Endothelial cell of umbilical vein (primary cell): ENCODE results near the gene ETS1. TPM values are rescaled to one million over a fixed set of nuclear protein-coding genes. Genes with fewer than 3 reads are reported as not detected.

Source experiments
- BruUV-seq: library from RNA; stranded (reverse); fragments of 400-500 nt; replicated peaks from 2 replicates; lab custom pipeline; 2021; lab: Mats Ljungman, UMichigan
- CTCF ChIA-PET: fragments of 300-600, 350-600 bp; sonication (Branson Sonifier 250); formaldehyde crosslinking; loops from one replicate; lab custom pipeline; 2021; ENCODE audit warnings: antibody characterized with exemption, inconsistent platforms; lab: Charles Lee
- POLR2A ChIA-PET: fragments of 300-600, 350-600 bp; sonication (Branson Sonifier 250); formaldehyde crosslinking; loops from one replicate; lab custom pipeline; 2021; ENCODE audit warnings: antibody characterized with exemption, inconsistent platforms; lab: Charles Lee
- DNase-seq: peaks from one replicate; pipeline ENCODE4 v3.0.0-alpha.2; 2011; ENCODE audit warnings: low read depth, low spot score
- FAIRE-seq: peaks from 2 replicates; lab custom pipeline; 2011; peaks lifted over from hg19 to GRCh38; lab: Jason Lieb, UNC
- H2AFZ ChIP-seq: 2 replicates; pipeline ENCODE4 v1.6.0; 2012; ENCODE audit warnings: low read depth, low read length, control low read depth, inconsistent platforms
- H3K27ac ChIP-seq: 2 replicates; pipeline ENCODE4 v1.5.1; 2011; ENCODE audit warnings: low read depth, mild to moderate bottlenecking, control low read depth, low read length, moderate library complexity; ENCODE audit not compliant: insufficient read depth
- H3K27me3 ChIP-seq, 2 experiments: 2 replicates each; pipeline versions ENCODE4 v1.6.0 to v1.6.1; 2011; ENCODE audit warnings: low read length in 2 of 2, mixed read lengths in 1 of 2; ENCODE audit not compliant: control insufficient read depth in 2 of 2, insufficient read depth in 2 of 2
- H3K36me3 ChIP-seq, 2 experiments: 2 replicates in 1 of 2; 3 replicates in 1 of 2; pipeline ENCODE4 v1.5.1; 2011; ENCODE audit warnings: low read length in 2 of 2, mild to moderate bottlenecking in 1 of 2, moderate library complexity in 1 of 2; ENCODE audit not compliant: control insufficient read depth in 2 of 2, insufficient read depth in 2 of 2; ENCODE audit errors: extremely low read depth in 1 of 2
- H3K4me1 ChIP-seq: 3 replicates; pipeline ENCODE4 v1.5.1; 2011; ENCODE audit warnings: mild to moderate bottlenecking, low read length; ENCODE audit not compliant: control insufficient read depth, insufficient read depth; ENCODE audit errors: extremely low read depth
- H3K4me2 ChIP-seq: 2 replicates; pipeline ENCODE4 v1.6.1; 2011; ENCODE audit warnings: low read length, control low read depth, mixed read lengths; ENCODE audit not compliant: insufficient read depth
- H3K4me3 ChIP-seq, 3 experiments: fragments of 200-600 bp in 1 of 3; sonication (generic), shearing (Covaris generic) in 1 of 3; replicated peaks in 1 of 3; 2 replicates each; pipeline ENCODE4 v1.5.1; 2011 to 2016; ENCODE audit warnings: control low read depth in 3 of 3, low read length in 3 of 3, mild to moderate bottlenecking in 2 of 3, inconsistent platforms in 1 of 3, low read depth in 1 of 3, moderate library complexity in 1 of 3; ENCODE audit not compliant: insufficient read depth in 1 of 3
- H3K79me2 ChIP-seq: 2 replicates; pipeline ENCODE4 v1.6.0; 2012; ENCODE audit warnings: low read length, inconsistent platforms; ENCODE audit not compliant: control insufficient read depth, insufficient read depth
- H3K9ac ChIP-seq: replicated peaks from 2 replicates; pipeline ENCODE3; 2011; ENCODE audit warnings: low read length, control low read depth; ENCODE audit not compliant: insufficient read depth; ENCODE audit errors: extremely low read depth
- H3K9me1 ChIP-seq: replicated peaks from 3 replicates; pipeline ENCODE4 v1.6.0; 2011; ENCODE audit warnings: mild to moderate bottlenecking, low read length; ENCODE audit not compliant: control insufficient read depth, insufficient read depth; ENCODE audit errors: extremely low read depth
- H3K9me3 ChIP-seq: replicated peaks from 2 replicates; pipeline ENCODE4 v1.5.1; 2012; ENCODE audit warnings: low read length, inconsistent platforms; ENCODE audit not compliant: control insufficient read depth, insufficient read depth
- H4K20me1 ChIP-seq: replicated peaks from 2 replicates; pipeline ENCODE3; 2011; ENCODE audit warnings: mild to moderate bottlenecking, low read length; ENCODE audit not compliant: control insufficient read depth, insufficient read depth; ENCODE audit errors: extremely low read depth
- CTCF ChIP-seq, 2 donors: IDR thresholded peaks; 1 replicate in 1 of 2; 2 replicates in 1 of 2; pipeline ENCODE4 v1.5.1; 2011; ENCODE audit warnings: low read length in 2 of 2, mild to moderate bottlenecking in 2 of 2, moderate library complexity in 2 of 2, control low read depth in 1 of 2, inconsistent platforms in 1 of 2, low read depth in 1 of 2; ENCODE audit not compliant: insufficient read depth in 1 of 2; ENCODE audit errors: extremely low read depth in 1 of 2
- EZH2 ChIP-seq: IDR thresholded peaks from 2 replicates; pipeline ENCODE4 v1.6.1; 2012; ENCODE audit warnings: borderline replicate concordance, low read depth, mild to moderate bottlenecking, moderate library complexity, low read length, inconsistent platforms; ENCODE audit not compliant: severe bottlenecking
- FOS ChIP-seq: IDR thresholded peaks from 2 replicates; pipeline ENCODE4 v1.6.1; 2011; ENCODE audit warnings: mild to moderate bottlenecking, low read length, moderate library complexity, borderline replicate concordance; ENCODE audit not compliant: insufficient read depth
- GATA2 ChIP-seq: IDR thresholded peaks from 2 replicates; pipeline ENCODE4 v1.7.0; 2011; ENCODE audit warnings: low read depth, mild to moderate bottlenecking, moderate library complexity, mixed read lengths, low read length; ENCODE audit not compliant: insufficient read length, insufficient read depth
- JUN ChIP-seq: IDR thresholded peaks from 2 replicates; pipeline ENCODE4 v1.6.1; 2011; ENCODE audit warnings: borderline replicate concordance, low read depth; ENCODE audit not compliant: insufficient read length, insufficient read depth
- MYC ChIP-seq: IDR thresholded peaks from one replicate; pipeline ENCODE4 v1.6.1; 2011; ENCODE audit warnings: mild to moderate bottlenecking, low read depth, low read length
- POLR2A ChIP-seq: IDR thresholded peaks from 2 replicates; pipeline ENCODE4 v1.6.1; 2012; ENCODE audit warnings: low read depth, mild to moderate bottlenecking, control low read depth, low read length
- POLR2AphosphoS5 ChIP-seq: IDR thresholded peaks from 2 replicates; pipeline ENCODE4 v1.6.1; 2012; ENCODE audit warnings: low read depth, mild to moderate bottlenecking, control low read depth, low read length, moderate library complexity; ENCODE audit not compliant: insufficient read depth
- dilution Hi-C: fragments of 300-500 bp; cut with MboI; formaldehyde crosslinking; loops from one replicate; pipeline ENCODE4 v1.15.0; 2019; ENCODE audit warnings: low sequenced_read_pairs; ENCODE audit not compliant: extremely low pct_ligation_motif_present
- intact Hi-C: fragments of 100-400 bp; cut with micrococcal nuclease; formaldehyde crosslinking; loops from one replicate; pipeline ENCODE4 v1.10.0; 2022
- polyA plus RNA-seq, 4 experiments: library from polyadenylated mRNA; depleted of rRNA in 3 of 4; stranded (reverse) in 3 of 4; unstranded in 1 of 4; fragments of >200 nt; gene quantifications; 2 replicates each; pipeline versions ENCODE4 v1.2.1 to v1.2.3, GENCODE V29; 2011 to 2012; ENCODE audit warnings: missing spikeins in 1 of 4
- total RNA-seq: library from RNA; stranded (reverse); gene quantifications from 2 replicates; pipeline ENCODE4 v1.2.3, GENCODE V29; 2021
- TF ChIP-seq, protein P1 (sequence below): IDR thresholded peaks from 2 replicates; pipeline ENCODE4 v1.6.1; 2011; ENCODE audit not compliant: insufficient read depth, insufficient read length

Gene ETS1
- total and polyA plus RNA-seq, 2 donors (not counting 3 experiments of a cell fraction or from before 2014, with no cell fraction given), result 34.2 to 115 TPM

- no peaks in the 10 kb centered on the region for H3K4me1 ChIP-seq
- DNase-seq, result no peak
- no peaks in the 10 kb centered on the region for H4K20me1 ChIP-seq
- H3K79me2 ChIP-seq, result no peaks in the 10 kb centered on the region
- H3K4me3 ChIP-seq, result no peak overlapping the region
- intact Hi-C loops, result no loop called here
- TF ChIP-seq GATA2, result no peak
- no peak for TF ChIP-seq CTCF (IDR thresholded peaks at IDR 0.05; ENCODE audit: extremely low read depth in 1 of 2, insufficient read depth in 1 of 2, low read depth in 1 of 2, low read length in 2 of 2)
- TF ChIP-seq, protein P1, sequence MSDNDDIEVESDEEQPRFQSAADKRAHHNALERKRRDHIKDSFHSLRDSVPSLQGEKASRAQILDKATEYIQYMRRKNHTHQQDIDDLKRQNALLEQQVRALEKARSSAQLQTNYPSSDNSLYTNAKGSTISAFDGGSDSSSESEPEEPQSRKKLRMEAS, result no peak
- no peak for TF ChIP-seq FOS
- TF ChIP-seq POLR2AphosphoS5, result no peak
- no peak for TF ChIP-seq JUN
- no peak for TF ChIP-seq EZH2
- no peak for TF ChIP-seq POLR2A
- TF ChIP-seq MYC, result no peak
- H3K36me3 ChIP-seq, result no peaks in the 10 kb centered on the region
- H3K27me3 ChIP-seq, result peaks cover 0 to 5% of the 10 kb centered on the region in 2 experiments
- no peaks in the 10 kb centered on the region for H3K9me3 ChIP-seq
- FAIRE-seq, result no peak
- ChIA-PET POLR2A (no interaction called here), CTCF (interaction anchor here (0.5 to 3.3 kb wide), 2 partner anchors 10 to 22 kb away, joined by 4 to 8 read pairs; no protein-coding TSS in a partner anchor)
- H3K4me2 ChIP-seq, result no peak overlapping the region
- no TSS peak for BruUV-seq
- dilution Hi-C loops, result no loop called here
- H2AFZ ChIP-seq, result no peak overlapping the region
- H3K9me1 ChIP-seq, result no peaks in the 10 kb centered on the region
- H3K27ac ChIP-seq, result no peak overlapping the region
- H3K9ac ChIP-seq, result no peak overlapping the region
Observed at GRCh38 chr11:128424851-128425285, 162.5 kb downstream of the ETS1 start.
